ENCODE results near the gene ARHGAP12.
"Not testable (repeated sequence)": the region's sequence is repeated elsewhere in the genome, so short reads cannot be mapped to it uniquely, and the experiment has no call there.

Gene ARHGAP12

DNA sequence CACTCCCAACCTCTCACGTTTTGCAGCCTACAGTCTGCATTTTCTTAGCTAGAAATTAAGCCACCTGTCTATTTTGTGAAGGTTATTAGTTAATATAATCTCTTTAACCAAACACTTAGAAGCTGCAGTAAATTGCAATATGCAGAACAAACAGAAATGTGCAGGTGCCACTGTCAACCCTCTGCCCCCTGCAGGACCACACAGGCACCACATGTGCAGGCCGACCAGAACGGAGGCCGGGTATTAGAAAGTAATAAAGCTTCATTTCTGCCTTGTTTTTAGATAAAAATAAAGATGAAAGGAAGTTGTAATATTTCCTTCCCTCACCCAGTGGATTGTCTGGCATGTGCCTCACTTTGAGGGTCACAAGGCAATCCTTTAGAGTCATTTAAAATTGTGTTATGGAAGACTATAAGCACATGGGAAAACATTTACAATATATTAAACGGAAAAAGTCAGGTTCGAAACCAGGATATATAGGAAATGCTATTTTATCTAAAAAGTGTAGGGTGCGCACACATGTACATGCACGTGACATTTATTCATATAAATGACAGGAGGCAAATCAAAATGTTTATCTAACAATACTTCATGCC lies 158.2 kb downstream of the ARHGAP12 start:
- DNase-seq (ENCODE audit: low read depth in 2 of 2): peak in 1 of 2 donors; percentile 51

DNA sequence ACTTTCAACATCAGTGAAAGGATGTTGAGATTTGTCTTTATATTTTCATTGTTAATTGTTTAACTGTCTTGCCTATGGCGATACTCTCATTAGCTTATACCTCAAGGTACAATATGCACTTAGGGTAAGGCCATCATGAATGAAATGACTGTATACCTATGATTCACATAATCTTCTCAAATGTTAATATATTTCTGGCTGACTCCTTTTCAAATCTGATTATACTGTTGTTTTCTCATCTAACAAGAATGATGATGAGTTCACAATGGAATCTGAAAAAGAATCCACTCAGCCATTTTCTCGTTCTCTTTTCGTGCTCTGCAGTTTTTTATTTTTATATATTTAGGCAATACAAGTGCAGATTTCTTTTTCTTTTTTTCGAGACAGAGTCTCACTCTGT lies 159.1 kb downstream of the ARHGAP12 start:
- no peak for DNase-seq (ENCODE audit: low read depth in 2 of 2)

DNA sequence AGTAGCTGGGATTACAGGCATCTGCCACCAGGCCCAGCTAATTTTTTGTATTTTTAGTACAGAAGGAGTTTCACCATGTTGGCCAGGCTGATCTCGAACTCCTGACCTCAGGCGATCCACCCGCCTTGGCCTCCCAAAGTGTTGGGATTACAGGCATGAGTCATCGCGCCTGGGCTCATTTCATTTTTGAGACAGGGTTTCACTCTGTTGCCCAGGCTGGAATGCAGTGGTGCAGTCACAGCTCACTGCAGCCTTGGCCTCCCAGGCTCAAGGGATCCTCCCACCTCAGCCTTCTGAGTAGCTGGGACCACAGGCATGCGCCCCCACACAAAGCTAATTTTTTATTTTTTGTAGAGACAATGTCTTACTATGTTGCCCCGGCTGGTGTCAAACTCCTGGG lies 159.7 kb downstream of the ARHGAP12 start:
- not testable (repeated sequence) for DNase-seq (ENCODE audit: low read depth in 2 of 2)

DNA sequence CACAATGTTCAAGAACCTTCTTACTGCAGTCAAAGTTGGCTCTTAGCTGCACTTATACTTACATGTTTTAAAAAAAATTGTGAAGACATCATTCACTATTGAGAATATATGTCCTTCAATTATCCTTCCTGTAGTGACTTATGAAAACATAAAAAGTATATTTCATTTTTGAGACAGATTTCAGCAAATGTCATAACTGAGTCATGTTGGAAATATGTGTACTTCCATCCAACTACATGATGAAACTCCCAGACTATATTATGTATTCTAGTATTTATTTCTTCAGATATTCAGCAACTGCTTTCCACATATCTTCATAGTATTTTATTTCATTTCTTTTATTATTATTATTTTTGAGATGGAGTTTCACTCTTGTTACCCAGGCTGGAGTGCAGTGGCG lies 160.2 kb downstream of the ARHGAP12 start:
- DNase-seq (ENCODE audit: low read depth in 2 of 2): no peak

DNA sequence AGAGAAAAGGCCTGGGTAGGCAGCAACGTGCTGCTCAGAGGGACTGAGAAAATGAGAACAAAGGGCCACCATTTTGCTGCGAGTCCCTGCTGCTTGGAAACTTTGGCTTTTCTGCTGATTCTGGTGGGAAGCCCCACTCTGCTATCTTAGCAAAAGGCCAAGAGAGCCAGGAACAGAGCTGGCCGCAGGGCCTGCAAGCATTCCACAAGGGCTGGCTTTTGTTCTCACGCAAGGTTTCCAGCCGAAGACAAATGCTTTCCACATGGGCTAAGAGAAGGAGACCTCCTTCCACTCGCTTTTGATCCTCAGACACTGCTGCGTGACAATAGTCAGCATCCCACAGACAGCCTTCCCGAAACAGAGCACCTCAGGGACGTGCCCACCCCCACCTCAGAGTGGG lies 163.1 kb downstream of the ARHGAP12 start:
- no peak for DNase-seq (ENCODE audit: low read depth in 2 of 2)

DNA sequence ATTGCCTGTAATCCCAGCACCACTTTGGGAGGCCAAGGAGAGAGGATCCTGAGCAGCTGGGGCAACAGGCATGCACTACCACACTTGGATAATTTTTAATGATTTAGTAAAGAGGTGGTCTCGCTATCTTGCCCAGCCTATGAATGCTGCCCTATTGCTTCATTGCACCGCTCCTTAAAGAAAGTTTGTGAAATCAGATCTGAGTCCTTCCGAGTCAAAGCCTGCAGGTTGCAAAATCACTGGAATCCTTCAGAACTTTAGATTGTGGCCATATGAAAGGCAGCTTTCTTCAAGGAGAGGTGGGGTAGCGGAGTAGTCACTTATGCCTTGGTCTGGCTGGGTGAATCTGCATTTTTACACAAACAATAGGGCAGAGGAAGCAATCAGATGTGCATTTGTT lies 166.3 kb downstream of the ARHGAP12 start:
- no peak for DNase-seq (ENCODE audit: low read depth in 2 of 2)

DNA sequence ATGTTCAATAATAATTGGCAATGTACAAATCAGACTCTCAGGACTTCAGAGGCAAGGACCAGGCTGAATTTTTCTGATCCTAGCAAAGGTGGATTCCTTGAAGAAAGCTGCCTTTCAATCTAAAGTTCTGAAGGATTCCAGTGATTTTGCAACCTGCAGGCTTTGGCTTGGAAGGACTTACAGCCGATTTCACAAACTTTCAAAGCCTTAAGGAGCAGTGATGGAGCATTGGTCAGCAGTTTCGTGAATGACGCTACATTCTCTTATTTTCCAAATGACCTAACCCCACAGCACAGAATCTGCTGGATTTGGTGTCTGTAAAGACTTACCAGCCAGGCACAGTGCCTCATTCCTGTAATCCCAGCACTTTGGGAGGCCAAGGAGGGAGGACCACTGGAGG lies 167.5 kb downstream of the ARHGAP12 start:
- no peak for DNase-seq (ENCODE audit: low read depth in 2 of 2)

DNA sequence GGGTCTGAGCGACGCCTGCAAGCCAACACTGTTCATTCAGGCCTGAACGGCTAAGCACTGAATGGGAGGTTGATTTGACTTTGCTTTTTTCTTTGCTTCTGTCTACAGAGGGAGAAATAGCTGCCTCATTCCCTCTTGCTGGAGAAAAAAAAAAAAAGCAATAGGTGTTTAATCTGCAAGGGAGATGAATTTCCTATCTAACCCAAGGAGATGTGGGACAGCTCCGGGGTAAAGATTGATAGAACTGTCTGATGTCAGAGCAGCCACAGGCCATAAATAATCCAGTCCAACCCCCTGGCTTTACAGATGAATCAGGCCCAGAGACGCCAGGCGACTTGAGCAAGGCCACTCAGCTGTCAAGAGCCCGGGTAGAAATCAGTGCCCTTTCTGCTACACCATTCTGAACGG lies 168.0 kb downstream of the ARHGAP12 start:
- DNase-seq (ENCODE audit: low read depth in 2 of 2): no peak

DNA sequence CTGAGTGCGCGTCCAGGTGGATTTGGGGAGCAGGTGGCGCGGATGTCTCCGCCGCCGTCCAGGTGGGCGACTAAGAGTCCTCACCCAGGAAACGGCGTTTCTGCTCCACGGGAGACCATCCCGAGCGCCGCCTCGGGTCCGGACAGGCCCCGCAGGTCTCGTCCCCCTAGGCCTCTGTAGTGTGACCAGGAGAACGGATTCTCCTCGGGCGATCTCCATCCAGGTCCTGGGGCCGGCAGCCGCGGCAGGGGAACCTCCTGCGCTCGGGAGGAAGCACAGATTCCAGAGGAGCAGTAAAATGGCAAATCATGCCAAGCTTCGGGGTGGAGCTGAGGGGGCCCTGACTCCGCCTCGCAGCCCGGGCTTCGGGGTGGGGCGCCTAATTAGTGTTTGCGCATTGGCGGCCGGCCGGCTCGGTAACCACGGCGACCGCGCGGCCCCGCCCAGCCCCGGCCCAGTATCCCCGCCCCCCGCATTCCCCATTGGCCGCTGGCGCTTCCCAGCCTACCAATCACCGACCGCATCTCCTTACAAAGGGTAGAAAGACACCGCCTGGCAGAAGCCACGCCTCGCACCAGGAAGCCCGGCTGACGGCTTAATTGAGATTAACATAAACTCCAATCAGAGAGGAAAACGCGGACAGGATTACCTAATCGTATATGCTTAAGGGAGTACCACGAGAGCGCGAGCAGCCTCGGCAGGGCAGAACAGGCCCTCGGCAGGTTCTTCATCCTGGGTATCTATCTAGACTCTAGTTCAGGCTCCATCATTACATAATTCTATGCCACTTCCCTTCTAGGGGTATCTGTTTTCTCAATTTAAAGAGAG lies 168.6 kb downstream of the ARHGAP12 start:
- DNase-seq (ENCODE audit: low read depth in 2 of 2): peak; percentile 89 to 91

DNA sequence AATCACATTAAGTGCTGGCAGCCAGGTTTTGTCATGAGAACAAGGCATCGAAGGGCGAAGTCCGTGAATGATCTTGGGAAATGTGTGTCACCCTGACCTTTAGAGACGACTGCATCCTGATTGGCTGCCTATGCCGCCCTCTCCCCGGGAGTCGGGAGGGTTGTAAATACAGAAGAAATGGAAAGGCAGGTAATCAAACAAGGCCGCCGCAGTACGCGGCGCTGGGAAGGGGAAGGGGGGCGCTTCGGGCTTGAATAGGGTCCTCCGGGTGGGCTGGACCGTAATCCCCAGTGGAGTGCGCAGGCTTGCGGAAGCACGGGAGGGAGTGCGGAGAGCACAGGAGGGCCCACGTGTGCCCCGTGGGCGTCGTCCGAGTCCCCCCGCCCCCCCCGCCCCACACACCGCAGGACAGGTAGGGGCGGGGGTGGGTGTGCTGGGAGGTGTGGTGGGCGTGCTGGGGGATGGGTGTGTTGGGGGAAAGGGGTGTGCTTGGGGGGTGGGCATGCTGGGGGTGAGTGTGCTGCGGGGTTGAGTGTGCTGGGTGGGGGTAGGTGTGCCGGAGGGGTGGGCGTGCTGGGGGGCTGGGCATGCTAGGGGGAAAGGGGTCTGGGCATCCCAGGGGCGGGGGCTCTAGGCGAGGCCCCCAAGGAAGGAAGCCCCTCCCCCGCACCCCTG lies 169.4 kb downstream of the ARHGAP12 start:
- peak; percentile 31 to 43 for DNase-seq (ENCODE audit: low read depth in 2 of 2)

DNA sequence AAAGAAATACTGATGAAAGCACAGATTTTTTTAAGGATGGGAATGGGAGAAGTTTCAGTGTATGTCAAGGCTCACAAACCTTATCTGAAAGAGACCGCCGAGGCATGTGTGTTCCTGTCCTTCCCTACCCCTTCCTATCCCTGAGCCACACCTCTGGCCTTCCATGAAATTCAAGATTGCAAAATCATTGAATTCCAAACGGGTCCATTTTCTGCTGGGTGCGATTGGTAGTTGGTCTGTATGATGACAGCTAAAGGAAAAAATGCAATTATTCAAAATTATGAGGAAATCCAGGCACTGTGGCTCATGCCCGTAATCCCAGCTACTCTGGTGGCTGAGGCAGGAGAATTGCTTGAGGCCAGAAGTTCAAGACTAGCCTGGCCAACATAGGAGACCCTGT lies 170.1 kb downstream of the ARHGAP12 start:
- no peak for DNase-seq (ENCODE audit: low read depth in 2 of 2)

DNA sequence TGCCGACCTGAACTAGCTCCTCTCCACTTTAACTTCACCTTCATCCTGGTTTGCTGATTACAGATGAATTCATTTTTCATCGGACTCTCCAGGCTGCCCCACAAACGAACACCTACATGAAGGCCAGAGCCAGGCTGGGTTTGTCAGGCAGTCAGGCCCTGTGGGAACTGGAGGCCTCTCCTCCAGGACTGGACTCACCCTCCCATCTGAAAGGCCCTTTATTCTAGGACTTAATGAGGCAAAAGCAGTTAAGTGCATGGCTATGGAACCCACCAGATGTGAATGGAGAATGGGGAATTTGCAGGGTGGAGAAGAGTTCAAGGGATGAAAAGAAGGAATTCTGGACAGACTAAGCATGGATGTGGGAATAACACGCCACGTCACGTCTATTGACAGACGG lies 170.8 kb downstream of the ARHGAP12 start:
- no peak for DNase-seq (ENCODE audit: low read depth in 2 of 2)

DNA sequence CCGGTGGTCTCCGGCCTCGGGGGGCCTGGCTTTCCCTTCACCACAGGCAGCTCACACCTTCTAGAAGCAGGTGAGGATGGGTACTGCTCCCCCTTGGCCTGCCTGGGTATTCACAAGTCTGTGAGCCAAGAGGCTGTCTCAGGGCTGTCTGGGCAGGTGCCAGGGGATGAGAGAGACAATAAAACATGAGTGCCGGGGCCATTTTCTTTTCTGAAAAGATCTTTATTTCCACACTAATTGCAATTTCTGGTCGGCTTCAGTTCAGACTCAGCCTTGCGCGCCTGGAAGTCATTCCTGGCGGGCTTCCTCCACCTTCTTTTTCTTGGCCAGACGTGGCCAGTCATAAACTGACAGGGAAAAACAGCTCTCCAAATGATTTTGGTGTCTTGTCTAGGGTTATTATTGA lies 171.2 kb downstream of the ARHGAP12 start:
- DNase-seq (ENCODE audit: low read depth in 2 of 2): no peak

DNA sequence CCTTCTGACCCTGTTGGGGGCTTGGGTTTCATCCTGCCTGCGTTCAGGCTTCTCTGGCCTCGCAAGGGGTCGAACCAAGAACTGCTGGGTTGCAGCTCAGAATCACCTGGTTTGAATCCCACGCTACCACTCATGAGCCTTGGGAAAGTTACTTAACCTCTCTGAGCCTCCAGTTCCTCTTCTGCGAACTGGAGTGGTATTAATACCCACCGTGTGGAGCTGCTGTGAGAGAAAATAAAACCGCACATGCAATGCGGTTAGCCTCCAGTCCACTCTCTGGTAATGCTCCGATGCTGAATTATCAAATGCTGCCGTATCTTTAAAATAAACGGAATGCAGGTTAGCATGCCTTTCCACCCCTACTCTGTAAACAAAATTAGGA lies 171.9 kb downstream of the ARHGAP12 start:
- DNase-seq (ENCODE audit: low read depth in 2 of 2): no peak

DNA sequence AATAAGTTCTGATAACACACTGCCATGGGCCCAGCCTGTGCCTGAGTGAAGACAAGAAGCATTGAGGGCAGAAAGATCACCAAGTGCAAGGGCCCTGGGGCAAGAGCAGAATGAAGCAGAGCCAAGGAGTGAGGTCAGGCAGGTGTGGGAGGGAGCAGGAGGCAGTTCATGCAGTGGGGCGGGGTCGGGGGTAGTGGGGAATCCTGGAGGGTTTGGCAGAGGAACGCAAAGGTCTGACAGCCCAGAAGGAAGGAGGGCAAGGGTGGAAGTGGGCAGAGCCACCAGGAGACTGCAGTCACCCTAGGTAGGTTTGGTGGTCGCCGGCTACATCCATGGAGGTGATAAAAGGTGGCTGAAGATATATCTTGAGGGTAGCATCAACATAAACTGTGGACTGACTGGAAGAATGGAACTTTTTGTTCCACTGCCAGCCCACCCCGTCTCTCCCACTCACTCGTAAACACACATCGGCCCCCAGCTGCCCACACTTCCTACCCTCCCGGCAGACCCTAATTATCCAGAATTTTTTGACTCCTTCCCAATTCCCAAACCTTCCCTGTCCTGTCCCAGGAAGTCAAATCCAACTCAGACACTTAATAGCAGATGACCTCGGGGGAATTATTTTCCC lies 172.4 kb downstream of the ARHGAP12 start:
- DNase-seq (ENCODE audit: low read depth in 2 of 2): no peak

Measured in activated CD4-positive, alpha-beta T cell treated with anti-CD3 and anti-CD28 coated beads for 24 hours (primary cell).